Vagina (tissue), 2 donors: ENCODE results near the gene ARID5B. TPM values are rescaled to one million over a fixed set of nuclear protein-coding genes. Genes with fewer than 3 reads are reported as not detected.

Experiments
- DNase-seq, 2 donors: peaks; one replicate each; pipeline ENCODE4 v3.0.0-alpha.2; 2017; ENCODE audit errors: extremely low spot score in 2 of 2
- H3K27ac ChIP-seq: fragments of 200-600 bp; sonication (generic); one replicate; pipeline ENCODE4 v1.5.1; 2019
- H3K27me3 ChIP-seq: fragments of 200-600 bp; sonication (generic); one replicate; pipeline ENCODE4 v1.5.1; 2019
- H3K36me3 ChIP-seq, 2 donors: fragments of 200-600 bp; sonication (generic); one replicate each; pipeline ENCODE4 v1.5.1; 2017 to 2019
- H3K4me1 ChIP-seq: fragments of 200-600 bp; sonication (generic); one replicate; pipeline ENCODE4 v1.5.1; 2019
- H3K4me3 ChIP-seq, 2 donors: fragments of 200-600 bp; sonication (generic); 1 replicate in 1 of 2; 2 replicates in 1 of 2; pipeline ENCODE4 v1.5.1; 2016 to 2019
- H3K9me3 ChIP-seq: fragments of 200-600 bp; sonication (generic); one replicate; pipeline ENCODE4 v1.5.1; 2019
- CTCF ChIP-seq, 3 experiments: fragments of 450-650 bp in 2 of 3; fragments of 200-600 bp in 1 of 3; sonication (generic) in 1 of 3; IDR thresholded peaks; one replicate each; pipeline ENCODE4 v1.5.1; 2017 to 2019; ENCODE audit warnings: antibody characterized with exemption in 3 of 3, mild to moderate bottlenecking in 2 of 3, moderate library complexity in 2 of 3
- POLR2A ChIP-seq, 2 donors: fragments of 450-650 bp; IDR thresholded peaks; one replicate each; pipeline ENCODE4 v1.6.1; 2017; ENCODE audit warnings: antibody characterized with exemption in 2 of 2, mild to moderate bottlenecking in 2 of 2, moderate library complexity in 2 of 2
- POLR2AphosphoS5 ChIP-seq, 2 donors: sonication (generic); formaldehyde crosslinking; IDR thresholded peaks; one replicate each; pipeline ENCODE4 v1.9.0; 2017; ENCODE audit warnings: antibody characterized with exemption in 2 of 2, mild to moderate bottlenecking in 2 of 2, low read depth in 1 of 2; ENCODE audit not compliant: insufficient read depth in 1 of 2
- intact Hi-C: fragments of 100-400 bp; cut with DNase I; formaldehyde crosslinking; loops from one replicate; pipeline ENCODE4 v1.15.1; 2023
- total RNA-seq: library from RNA; depleted of rRNA; stranded (reverse); fragments of >200 nt; gene quantifications from one replicate; pipeline ENCODE4 v1.2.3, GENCODE V29; 2016

The ARID5B gene
- total RNA-seq, 1 donor from 2014 or later = 75.9 TPM

- Histone ChIP-seq H3K9me3 (no peaks in the 10 kb centered on the region), H3K27me3 (no peaks in the 10 kb centered on the region), H3K36me3 (peaks cover 5 to 42% of the 10 kb centered on the region in 2 donors), H3K4me3 (no peak overlapping the region), H3K4me1 (peaks cover 67% of the 10 kb centered on the region), H3K27ac (no peak overlapping the region)
- DNase-seq = no peak
- intact Hi-C loops = no loop called here
- TF ChIP-seq POLR2A (IDR thresholded peaks at IDR 0.05) = no peak
- TF ChIP-seq POLR2AphosphoS5 (IDR thresholded peaks at IDR 0.05; ENCODE audit: insufficient read depth in 1 of 2, low read depth in 1 of 2) = no peak
- no peak for TF ChIP-seq CTCF (IDR thresholded peaks at IDR 0.05)
Measured at GRCh38 chr10:62087329-62087728, 185.8 kb downstream of the ARID5B start.

GRCh38 chr10:62088786-62089185, 187.3 kb downstream of the ARID5B start:
- Histone ChIP-seq H3K4me1 (peaks cover 67% of the 10 kb centered on the region), H3K27ac (no peak overlapping the region), H3K36me3 (peaks cover 5 to 47% of the 10 kb centered on the region in 2 donors), H3K4me3 (no peak overlapping the region), H3K9me3 (no peaks in the 10 kb centered on the region), H3K27me3 (no peaks in the 10 kb centered on the region)
- intact Hi-C loops = no loop called here
- no peak for DNase-seq
- no peak for TF ChIP-seq CTCF (IDR thresholded peaks at IDR 0.05)
- TF ChIP-seq POLR2AphosphoS5 (IDR thresholded peaks at IDR 0.05; ENCODE audit: insufficient read depth in 1 of 2, low read depth in 1 of 2) = no peak
- no peak for TF ChIP-seq POLR2A (IDR thresholded peaks at IDR 0.05)

- H3K9me3 ChIP-seq = no peaks in the 10 kb centered on the region
- no peak for DNase-seq
- H3K27ac ChIP-seq = peak overlapping the region; percentile 70
- H3K4me1 ChIP-seq = peaks cover 79% of the 10 kb centered on the region
- TF ChIP-seq CTCF (IDR thresholded peaks at IDR 0.05) (no peak), POLR2AphosphoS5 (IDR thresholded peaks at IDR 0.05; ENCODE audit: insufficient read depth in 1 of 2, low read depth in 1 of 2) (no peak), POLR2A (IDR thresholded peaks at IDR 0.05) (no peak)
- no peak overlapping the region for H3K4me3 ChIP-seq
- no peaks in the 10 kb centered on the region for H3K27me3 ChIP-seq
- H3K36me3 ChIP-seq = peaks cover 5 to 35% of the 10 kb centered on the region in 2 donors
- intact Hi-C loops = no loop called here
Measured at GRCh38 chr10:62092301-62093030, 191.0 kb downstream of the ARID5B start.

GRCh38 chr10:62093863-62094291, 192.4 kb downstream of the ARID5B start:
- Histone ChIP-seq H3K4me3 (no peak overlapping the region), H3K9me3 (no peaks in the 10 kb centered on the region), H3K4me1 (peaks cover 79% of the 10 kb centered on the region), H3K36me3 (peaks cover 5 to 22% of the 10 kb centered on the region in 2 donors), H3K27me3 (no peaks in the 10 kb centered on the region), H3K27ac (peak overlapping the region; percentile 70)
- intact Hi-C loops = no loop called here
- no peak for DNase-seq
- TF ChIP-seq CTCF (IDR thresholded peaks at IDR 0.05) (no peak), POLR2A (IDR thresholded peaks at IDR 0.05) (no peak)
